ENCODE measurements around the gene CPNE5.

CPNE5 gene

GRCh38 chr6:36692861-36693702 lies 146.2 kb downstream of the CPNE5 start:
- no peak for DNase-seq

GRCh38 chr6:36692220-36692619 lies 147.0 kb downstream of the CPNE5 start:
- DNase-seq, result no peak

- no peak for DNase-seq
These were observed 147.6 kb downstream of the CPNE5 start for GRCh38 chr6:36691612-36692011.

GRCh38 chr6:36691011-36691410 lies 148.2 kb downstream of the CPNE5 start:
- no peak for DNase-seq
